Neural crest cell (in vitro differentiated cells): ENCODE results near the gene NIP7. TPM values are rescaled to one million over a fixed set of nuclear protein-coding genes. Genes with fewer than 3 reads are reported as not detected.
"Not testable (repeated sequence)": the region's sequence is repeated elsewhere in the genome, so short reads cannot be mapped to it uniquely, and the experiment has no call there.

ENCODE experiments used
- DNase-seq: peaks from one replicate; pipeline ENCODE4 v3.0.0; 2021; ENCODE audit warnings: low read depth, mixed read lengths, low spot score
- H3K27ac Mint-ChIP-seq: one replicate; pipeline ENCODE4 v1.8.0; 2021; ENCODE audit warnings: mild to moderate bottlenecking, mixed read lengths; ENCODE audit not compliant: unreplicated experiment
- H3K27me3 Mint-ChIP-seq: 2 replicates; pipeline ENCODE4 v1.8.0; 2021; ENCODE audit warnings: low read depth, mild to moderate bottlenecking, mixed read lengths
- H3K36me3 Mint-ChIP-seq: 2 replicates; pipeline ENCODE4 v1.8.0; 2021; ENCODE audit warnings: low read depth, mild to moderate bottlenecking, mixed read lengths
- H3K4me1 Mint-ChIP-seq: 2 replicates; pipeline ENCODE4 v1.8.0; 2021; ENCODE audit warnings: mixed read lengths
- H3K4me3 Mint-ChIP-seq: one replicate; pipeline ENCODE4 v1.8.0; 2021; ENCODE audit warnings: mild to moderate bottlenecking, mixed read lengths
- H3K9me3 Mint-ChIP-seq: 2 replicates; pipeline ENCODE4 v1.8.0; 2021; ENCODE audit warnings: mixed read lengths
- CTCF ChIP-seq: fragments of 200-600 bp; sonication (generic); conservative IDR thresholded peaks from 2 replicates; pipeline ENCODE4 v1.5.0; 2021; ENCODE audit warnings: antibody characterized with exemption, mild to moderate bottlenecking
- total RNA-seq: library from RNA; stranded (reverse); gene quantifications from 2 replicates; pipeline ENCODE4 v1.2.1, GENCODE V29; 2021

NIP7 gene
- total RNA-seq, 1 donor from 2014 or later: 42.3 TPM

GRCh38 chr16:69349536-69349935 is 10.0 kb downstream of the NIP7 start:
- Mint-ChIP-seq H3K4me1 (no peaks in the 10 kb centered on the region), H3K4me3 (no peak overlapping the region), H3K9me3 (no peaks in the 10 kb centered on the region), H3K36me3 (peaks cover 3% of the 10 kb centered on the region), H3K27me3 (no peaks in the 10 kb centered on the region), H3K27ac (peak overlapping the region; percentile 81)
- no peak for TF ChIP-seq CTCF
- no peak for DNase-seq

- H3K27me3 Mint-ChIP-seq: no peaks in the 10 kb centered on the region
- TF ChIP-seq CTCF: no peak
- no peak overlapping the region for H3K27ac Mint-ChIP-seq
- no peak overlapping the region for H3K4me3 Mint-ChIP-seq
- no peaks in the 10 kb centered on the region for H3K9me3 Mint-ChIP-seq
- no peak for DNase-seq
- peaks cover 6% of the 10 kb centered on the region for H3K36me3 Mint-ChIP-seq
- no peaks in the 10 kb centered on the region for H3K4me1 Mint-ChIP-seq
Observed at GRCh38 chr16:69350536-69351133, 11.1 kb downstream of the NIP7 start.

- DNase-seq: no peak
- H3K4me1 Mint-ChIP-seq: no peaks in the 10 kb centered on the region
- no peak within 1 kb of the TSS for H3K4me3 Mint-ChIP-seq
- no peaks in the 10 kb centered on the region for H3K27me3 Mint-ChIP-seq
- peaks cover 7% of the 10 kb centered on the region for H3K36me3 Mint-ChIP-seq
- no peak within 1 kb of the TSS for H3K27ac Mint-ChIP-seq
- no peak for TF ChIP-seq CTCF
- H3K9me3 Mint-ChIP-seq: no peaks in the 10 kb centered on the region
Observed at GRCh38 chr16:69351309-69352027, 11.9 kb downstream of the NIP7 start, which contains the start of gene TMED6. TSS of gene TMED6 (minus strand) at chr16:69351786. CDS start at chr16:69351753, 33 bp downstream.

- peaks cover 14% of the 10 kb centered on the region for H3K36me3 Mint-ChIP-seq
- DNase-seq, H3K27ac Mint-ChIP-seq, H3K4me3 Mint-ChIP-seq, H3K9me3 Mint-ChIP-seq, H3K4me1 Mint-ChIP-seq, H3K27me3 Mint-ChIP-seq: not testable (repeated sequence)
Observed at GRCh38 chr16:69360070-69360469, 20.5 kb downstream of the NIP7 start.

GRCh38 chr16:69363281-69363717 is 23.7 kb downstream of the NIP7 start:
- no peaks in the 10 kb centered on the region for H3K9me3 Mint-ChIP-seq
- H3K4me3 Mint-ChIP-seq: no peak overlapping the region
- H3K27ac Mint-ChIP-seq: no peak overlapping the region
- DNase-seq: no peak
- H3K4me1 Mint-ChIP-seq: no peaks in the 10 kb centered on the region
- H3K27me3 Mint-ChIP-seq: no peaks in the 10 kb centered on the region
- TF ChIP-seq CTCF: no peak
- H3K36me3 Mint-ChIP-seq: peaks cover 15% of the 10 kb centered on the region

GRCh38 chr16:69364088-69364487 is 24.5 kb downstream of the NIP7 start:
- DNase-seq: no peak
- Mint-ChIP-seq H3K27me3 (no peaks in the 10 kb centered on the region), H3K4me3 (no peak overlapping the region), H3K9me3 (no peaks in the 10 kb centered on the region), H3K27ac (peak overlapping the region; percentile 59), H3K4me1 (no peaks in the 10 kb centered on the region), H3K36me3 (peaks cover 15% of the 10 kb centered on the region)
- no peak for TF ChIP-seq CTCF
